ENCODE results near the gene ZNF697.
"Not testable (repeated sequence)": the region's sequence is repeated elsewhere in the genome, so short reads cannot be mapped to it uniquely, and the experiment has no call there.

Gene ZNF697

GRCh38 chr1:119606394-119606793 is 41.7 kb downstream of the ZNF697 start:
- TF ChIP-seq CTCF (IDR thresholded peaks at IDR 0.05; ENCODE audit: low read depth, low read length), result no peak

GRCh38 chr1:119605686-119606085 is 42.4 kb downstream of the ZNF697 start:
- TF ChIP-seq CTCF (IDR thresholded peaks at IDR 0.05; ENCODE audit: low read depth, low read length), result no peak
- no peak overlapping the region for H3K4me3 ChIP-seq (ENCODE audit: low read depth, low read length)

More at GRCh38 chr1:119606394-119606793, 41.7 kb downstream of the ZNF697 start:
- no peak overlapping the region for H3K4me3 ChIP-seq (ENCODE audit: low read depth, low read length)

- not testable (repeated sequence) for H3K4me3 ChIP-seq (ENCODE audit: low read depth, low read length)
These were observed 43.0 kb downstream of the ZNF697 start for GRCh38 chr1:119605080-119605479.

GRCh38 chr1:119603695-119604094 is 44.4 kb downstream of the ZNF697 start:
- TF ChIP-seq CTCF (IDR thresholded peaks at IDR 0.05; ENCODE audit: low read depth, low read length), result no peak
- no peak overlapping the region for H3K4me3 ChIP-seq (ENCODE audit: low read depth, low read length)

- not testable (repeated sequence) for H3K4me3 ChIP-seq (ENCODE audit: low read depth, low read length)
These were observed 44.8 kb downstream of the ZNF697 start for GRCh38 chr1:119603241-119603640.

GRCh38 chr1:119602789-119603188 is 45.3 kb downstream of the ZNF697 start:
- H3K4me3 ChIP-seq (ENCODE audit: low read depth, low read length), result not testable (repeated sequence)

GRCh38 chr1:119602169-119602568 is 45.9 kb downstream of the ZNF697 start:
- H3K4me3 ChIP-seq (ENCODE audit: low read depth, low read length), result no peak overlapping the region
- no peak for TF ChIP-seq CTCF (IDR thresholded peaks at IDR 0.05; ENCODE audit: low read depth, low read length)

- TF ChIP-seq CTCF (IDR thresholded peaks at IDR 0.05; ENCODE audit: low read depth, low read length), result no peak
- H3K4me3 ChIP-seq (ENCODE audit: low read depth, low read length), result no peak overlapping the region
These were observed 47.1 kb downstream of the ZNF697 start for GRCh38 chr1:119600976-119601375.

GRCh38 chr1:119600561-119600960 is 47.5 kb downstream of the ZNF697 start:
- H3K4me3 ChIP-seq (ENCODE audit: low read depth, low read length), result no peak overlapping the region
- no peak for TF ChIP-seq CTCF (IDR thresholded peaks at IDR 0.05; ENCODE audit: low read depth, low read length)
